Gastroesophageal sphincter (tissue), 3 donors: ENCODE results near the gene PRKG1.

Experiments
- EP300 ChIP-seq: sonication (generic); formaldehyde crosslinking; IDR thresholded peaks from one replicate; pipeline ENCODE4 v1.6.1; 2017; ENCODE audit warnings: antibody characterized with exemption, mild to moderate bottlenecking
- POLR2A ChIP-seq, 2 donors: fragments of 450-650 bp; IDR thresholded peaks; one replicate each; pipeline ENCODE4 v1.6.1; 2017; ENCODE audit warnings: antibody characterized with exemption in 2 of 2, mild to moderate bottlenecking in 2 of 2, moderate library complexity in 1 of 2
- TF ChIP-seq, protein P1 (sequence below), 4 experiments: fragments of 200-600 bp in 2 of 4; fragments of 450-650 bp in 2 of 4; sonication (generic) in 1 of 4; IDR thresholded peaks; one replicate each; pipeline ENCODE4 v1.5.1; 2017 to 2019; ENCODE audit warnings: antibody characterized with exemption in 4 of 4, mild to moderate bottlenecking in 2 of 4, moderate library complexity in 2 of 4

DNA sequence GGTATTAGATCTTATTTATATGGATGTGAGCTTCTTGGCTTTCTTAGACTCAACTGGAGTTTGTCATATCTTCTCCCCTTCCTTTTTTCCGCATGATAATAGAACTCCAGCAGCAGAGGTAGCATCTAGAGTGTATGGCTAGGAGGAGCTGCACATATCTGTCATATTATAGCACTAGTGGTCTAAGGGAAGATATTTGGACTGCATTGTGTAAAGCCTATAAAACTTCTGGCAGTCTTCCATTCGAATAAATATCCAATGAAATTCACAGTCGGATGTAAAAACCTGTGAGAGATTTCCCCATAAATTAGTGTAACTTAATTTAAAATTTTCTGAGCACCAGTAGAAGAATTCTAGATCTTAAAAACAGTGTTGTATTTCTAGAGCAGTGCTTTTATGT is 123.9 kb downstream of the PRKG1 start:
- TF ChIP-seq, protein P1, sequence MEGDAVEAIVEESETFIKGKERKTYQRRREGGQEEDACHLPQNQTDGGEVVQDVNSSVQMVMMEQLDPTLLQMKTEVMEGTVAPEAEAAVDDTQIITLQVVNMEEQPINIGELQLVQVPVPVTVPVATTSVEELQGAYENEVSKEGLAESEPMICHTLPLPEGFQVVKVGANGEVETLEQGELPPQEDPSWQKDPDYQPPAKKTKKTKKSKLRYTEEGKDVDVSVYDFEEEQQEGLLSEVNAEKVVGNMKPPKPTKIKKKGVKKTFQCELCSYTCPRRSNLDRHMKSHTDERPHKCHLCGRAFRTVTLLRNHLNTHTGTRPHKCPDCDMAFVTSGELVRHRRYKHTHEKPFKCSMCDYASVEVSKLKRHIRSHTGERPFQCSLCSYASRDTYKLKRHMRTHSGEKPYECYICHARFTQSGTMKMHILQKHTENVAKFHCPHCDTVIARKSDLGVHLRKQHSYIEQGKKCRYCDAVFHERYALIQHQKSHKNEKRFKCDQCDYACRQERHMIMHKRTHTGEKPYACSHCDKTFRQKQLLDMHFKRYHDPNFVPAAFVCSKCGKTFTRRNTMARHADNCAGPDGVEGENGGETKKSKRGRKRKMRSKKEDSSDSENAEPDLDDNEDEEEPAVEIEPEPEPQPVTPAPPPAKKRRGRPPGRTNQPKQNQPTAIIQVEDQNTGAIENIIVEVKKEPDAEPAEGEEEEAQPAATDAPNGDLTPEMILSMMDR (IDR thresholded peaks at IDR 0.05), result no peak
- TF ChIP-seq POLR2A (IDR thresholded peaks at IDR 0.05), result no peak
- no peak for TF ChIP-seq EP300
